ENCODE data around the gene ERCC5. TPM values are rescaled to one million over a fixed set of nuclear protein-coding genes. Genes with fewer than 3 reads are reported as not detected.
A peak's percentile ranks its signal among the peaks of the same experiment; 100 is the strongest.

Gene ERCC5
- total RNA-seq, 1 donor from 2014 or later: 48.1 TPM

DNA sequence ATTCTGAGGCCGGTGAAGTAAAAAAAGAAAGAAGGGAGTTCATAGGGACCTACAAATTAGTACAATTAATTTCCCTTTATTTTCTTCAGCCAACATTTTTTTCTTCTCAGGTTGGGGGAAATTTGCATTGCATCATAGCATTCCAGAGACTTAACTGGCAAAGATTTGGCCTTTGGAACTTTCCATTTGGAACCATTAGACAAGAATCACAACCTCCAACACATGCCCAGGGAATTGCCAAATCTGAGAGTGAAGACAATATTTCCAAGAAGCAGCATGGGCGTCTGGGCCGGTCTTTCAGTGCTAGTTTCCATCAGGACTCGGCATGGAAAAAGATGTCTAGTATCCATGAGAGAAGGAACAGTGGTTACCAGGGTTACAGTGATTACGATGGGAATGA, 6.4 kb upstream of the ERCC5 start:
- DNase-seq (ENCODE audit: low read depth, low spot score): no peak

DNA sequence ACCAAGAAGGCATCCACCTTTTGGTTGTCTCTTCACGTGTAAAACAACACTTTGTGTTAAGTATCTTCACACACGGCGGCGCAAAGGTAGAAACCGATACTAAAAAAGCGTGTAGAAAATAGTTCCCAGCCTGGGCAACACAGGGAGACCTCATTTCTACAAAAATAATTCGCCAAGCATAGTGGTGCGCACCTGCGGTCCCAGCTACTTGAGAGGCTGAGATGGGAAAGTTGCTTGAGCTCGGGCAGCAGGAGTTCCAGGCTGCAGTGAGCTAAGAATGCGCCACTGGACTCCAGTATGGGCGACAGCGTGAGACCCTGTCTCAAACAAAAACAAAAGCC, 573 bp upstream of the ERCC5 start:
- no peak for DNase-seq (ENCODE audit: low read depth, low spot score)

- no peak for DNase-seq (ENCODE audit: low read depth, low spot score)
These were observed 606 bp downstream of the ERCC5 start for GRCh38 chr13:102846261-102847015.

DNA sequence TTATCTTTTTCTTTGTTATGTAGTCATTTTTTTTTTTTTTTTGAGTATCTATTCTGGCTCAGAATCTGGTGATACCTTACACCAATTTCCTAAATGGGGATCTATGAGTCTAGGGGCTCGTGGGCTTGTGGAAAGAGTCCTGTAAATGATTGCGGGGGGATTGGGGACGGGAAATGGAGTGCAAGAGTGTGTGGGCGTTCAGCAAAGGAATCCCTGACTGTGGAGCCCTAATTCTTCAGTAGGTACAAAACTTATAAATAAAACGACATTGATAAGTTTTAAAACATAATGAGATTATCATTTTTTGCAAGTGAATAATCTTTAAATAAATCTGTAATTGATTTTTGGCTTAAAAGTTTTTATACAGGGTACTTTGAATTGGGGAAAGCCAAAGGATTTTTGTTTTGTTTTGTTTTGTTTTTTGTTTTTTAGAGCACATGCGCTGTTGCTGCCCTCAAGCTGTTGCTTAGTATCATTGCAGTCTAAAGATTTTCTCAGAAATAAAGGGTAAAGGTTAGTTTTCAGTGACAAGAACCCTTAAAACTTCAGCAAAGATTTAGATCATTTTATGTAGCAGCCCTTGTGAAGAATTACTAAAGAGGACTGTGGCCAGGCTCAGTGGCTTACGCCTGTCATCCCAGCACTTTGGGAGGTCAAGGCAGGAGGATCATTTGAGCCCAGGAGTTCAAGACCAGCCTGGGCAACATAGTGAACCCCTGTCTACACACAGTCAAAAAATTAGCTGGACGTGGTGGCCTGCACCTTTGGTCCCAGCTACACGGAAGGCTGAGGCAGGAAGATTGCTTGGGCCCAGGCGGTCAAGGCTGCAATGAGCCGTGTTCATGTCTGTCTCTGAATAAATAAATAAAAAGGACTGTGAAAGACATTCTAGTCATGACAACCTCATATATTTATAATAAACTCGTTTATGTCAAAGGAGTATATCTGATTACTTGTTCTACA, 1.7 kb downstream of the ERCC5 start:
- no peak for DNase-seq (ENCODE audit: low read depth, low spot score)

DNA sequence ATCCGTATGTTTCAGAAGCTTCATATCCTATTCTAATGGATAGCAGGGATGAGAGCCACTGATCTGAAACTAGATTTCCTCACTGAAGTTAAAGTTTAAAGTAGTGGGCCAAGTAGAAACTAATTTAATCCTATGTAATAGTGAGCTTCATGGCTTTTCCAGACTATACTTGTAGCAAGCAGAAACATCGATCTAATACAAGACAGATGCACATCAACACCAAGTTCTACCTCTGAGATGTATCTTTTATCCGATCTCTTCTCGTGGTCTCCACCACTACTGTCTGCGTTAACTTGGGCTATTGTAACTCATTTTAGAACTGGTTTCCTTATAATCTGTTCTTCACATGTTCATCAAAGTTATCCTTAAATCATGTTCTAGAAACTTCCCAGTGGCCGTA, 3.1 kb downstream of the ERCC5 start:
- no peak for DNase-seq (ENCODE audit: low read depth, low spot score)

- no peak for DNase-seq (ENCODE audit: low read depth, low spot score)
These were observed 6.7 kb downstream of the ERCC5 start for GRCh38 chr13:102852556-102852955.

DNA sequence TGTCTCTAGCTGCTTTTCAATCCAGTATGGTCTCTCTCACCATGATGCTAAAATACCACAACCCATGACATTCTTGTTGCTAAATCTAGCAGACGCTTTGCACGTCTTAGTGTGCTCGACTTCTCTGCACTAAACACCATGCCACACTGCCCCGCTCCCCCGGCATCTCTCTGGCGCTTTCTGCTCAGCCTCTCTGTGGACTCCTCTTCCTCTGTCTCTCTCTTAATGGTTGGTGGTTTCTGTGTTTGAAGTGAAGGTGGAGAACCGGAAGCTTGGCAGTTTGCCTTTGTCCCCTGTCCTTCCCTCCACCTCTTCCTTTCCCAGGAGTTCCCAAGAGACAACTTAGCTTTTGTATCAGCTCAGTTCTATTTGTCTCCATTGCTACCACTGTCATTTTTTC, 8.8 kb downstream of the ERCC5 start:
- no peak for DNase-seq (ENCODE audit: low read depth, low spot score)

DNA sequence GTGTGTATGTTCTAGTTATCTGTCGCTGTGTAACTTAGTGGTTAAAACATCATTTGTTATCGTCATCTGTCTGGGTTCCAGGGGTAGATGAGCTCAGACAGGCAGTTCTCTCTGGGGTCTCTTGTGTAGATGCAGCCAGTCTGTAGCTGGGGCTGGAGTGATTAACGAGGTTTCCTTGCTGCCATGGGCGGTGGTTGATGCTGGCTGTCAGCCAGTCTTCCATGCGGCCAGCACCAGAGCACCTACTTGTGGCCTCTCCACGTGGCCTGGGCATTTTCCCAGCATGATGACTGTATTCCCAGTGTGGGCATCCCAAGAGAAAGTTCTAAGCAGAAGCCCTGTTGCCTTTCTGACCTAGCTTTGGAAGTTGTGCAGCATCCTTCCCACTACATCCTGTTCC, 10.7 kb downstream of the ERCC5 start:
- DNase-seq (ENCODE audit: low read depth, low spot score): no peak

GRCh38 chr13:102862624-102863210, 16.9 kb downstream of the ERCC5 start:
- no peak for DNase-seq (ENCODE audit: low read depth, low spot score)

GRCh38 chr13:102863590-102863989, 17.8 kb downstream of the ERCC5 start:
- DNase-seq (ENCODE audit: low read depth, low spot score): no peak

- DNase-seq (ENCODE audit: low read depth, low spot score): no peak
These were observed 22.6 kb downstream of the ERCC5 start for GRCh38 chr13:102868366-102868936.

- DNase-seq (ENCODE audit: low read depth, low spot score): no peak
These were observed 24.3 kb downstream of the ERCC5 start for GRCh38 chr13:102869948-102870676.

DNA sequence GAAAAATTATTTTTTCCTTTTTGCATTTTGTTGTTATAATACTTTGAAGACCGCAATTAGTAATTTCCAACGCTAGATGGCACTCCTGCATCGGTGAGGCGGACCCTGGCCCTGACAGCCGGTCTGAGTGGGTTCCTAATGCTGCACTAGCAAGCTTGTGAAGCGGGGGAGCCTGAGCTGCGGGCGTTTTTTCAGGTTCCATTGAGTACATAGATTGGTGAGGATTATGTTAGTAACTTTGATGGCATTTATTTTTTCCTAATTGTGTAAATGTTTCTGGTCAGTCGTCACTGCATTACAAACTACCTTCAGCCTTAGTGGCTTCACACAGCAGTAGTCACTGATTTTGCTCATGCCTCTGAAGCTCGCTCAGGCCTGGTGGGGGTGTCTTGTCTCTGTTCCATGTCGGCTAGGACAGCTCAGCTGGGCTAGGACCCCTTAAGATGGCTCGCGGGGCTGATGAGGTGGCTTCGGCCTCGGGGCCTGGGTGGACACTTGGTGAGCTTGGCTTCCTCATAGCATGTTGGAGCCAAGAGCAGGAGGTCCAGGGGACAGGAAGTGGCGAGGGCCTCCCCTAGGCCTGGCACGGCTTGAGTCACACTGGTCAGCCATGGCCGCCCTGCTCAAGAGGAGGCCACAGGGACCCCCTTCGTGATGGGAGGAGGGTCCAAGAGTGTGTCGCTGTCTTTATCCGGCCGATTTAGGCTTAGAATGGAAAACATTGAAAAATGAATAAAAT, 25.0 kb downstream of the ERCC5 start:
- DNase-seq (ENCODE audit: low read depth, low spot score): no peak

DNA sequence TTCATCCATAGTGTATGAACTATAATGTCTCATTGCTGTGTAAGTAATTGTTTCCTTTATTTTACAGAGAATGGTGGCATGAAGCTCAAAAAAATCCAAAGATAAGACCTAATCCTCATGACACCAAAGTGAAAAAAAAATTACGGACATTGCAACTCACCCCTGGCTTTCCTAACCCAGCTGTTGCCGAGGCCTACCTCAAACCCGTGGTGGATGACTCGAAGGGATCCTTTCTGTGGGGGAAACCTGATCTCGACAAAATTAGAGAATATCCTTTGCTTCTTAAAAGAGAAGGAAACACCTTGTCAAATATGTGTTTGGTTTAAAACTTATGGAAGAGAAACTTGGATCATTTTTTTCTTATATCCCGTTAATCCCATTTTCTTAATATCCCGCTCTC, 26.3 kb downstream of the ERCC5 start:
- DNase-seq (ENCODE audit: low read depth, low spot score): no peak

GRCh38 chr13:102872531-102872930, 26.7 kb downstream of the ERCC5 start:
- DNase-seq (ENCODE audit: low read depth, low spot score): no peak

- no peak for DNase-seq (ENCODE audit: low read depth, low spot score)
These were observed 27.8 kb downstream of the ERCC5 start for GRCh38 chr13:102873653-102874052.

- no peak for DNase-seq (ENCODE audit: low read depth, low spot score)
These were observed 29.4 kb downstream of the ERCC5 start for GRCh38 chr13:102875256-102875655.

GRCh38 chr13:102877303-102877702, 31.5 kb downstream of the ERCC5 start:
- no peak for DNase-seq (ENCODE audit: low read depth, low spot score)

DNA sequence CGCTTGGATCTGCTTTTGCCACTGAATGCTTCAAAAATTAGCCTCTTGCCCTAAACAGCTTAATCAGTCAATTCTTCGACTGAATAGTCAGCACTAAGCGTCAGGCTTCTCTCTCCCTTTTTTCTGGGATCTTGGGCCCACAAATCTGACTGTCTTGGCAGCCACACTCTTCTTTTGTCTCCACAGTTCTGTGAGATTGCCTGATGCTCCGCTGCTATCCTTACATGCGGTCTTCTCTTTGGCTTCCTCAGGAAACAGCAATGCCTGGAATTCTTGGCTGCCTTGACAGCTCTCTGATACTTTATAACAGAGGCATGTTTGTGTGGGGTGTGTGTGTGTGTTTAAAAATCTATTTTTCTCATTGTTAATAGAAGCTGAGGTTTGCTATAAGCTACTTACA, 32.6 kb downstream of the ERCC5 start:
- DNase-seq (ENCODE audit: low read depth, low spot score): peak; percentile 11

DNA sequence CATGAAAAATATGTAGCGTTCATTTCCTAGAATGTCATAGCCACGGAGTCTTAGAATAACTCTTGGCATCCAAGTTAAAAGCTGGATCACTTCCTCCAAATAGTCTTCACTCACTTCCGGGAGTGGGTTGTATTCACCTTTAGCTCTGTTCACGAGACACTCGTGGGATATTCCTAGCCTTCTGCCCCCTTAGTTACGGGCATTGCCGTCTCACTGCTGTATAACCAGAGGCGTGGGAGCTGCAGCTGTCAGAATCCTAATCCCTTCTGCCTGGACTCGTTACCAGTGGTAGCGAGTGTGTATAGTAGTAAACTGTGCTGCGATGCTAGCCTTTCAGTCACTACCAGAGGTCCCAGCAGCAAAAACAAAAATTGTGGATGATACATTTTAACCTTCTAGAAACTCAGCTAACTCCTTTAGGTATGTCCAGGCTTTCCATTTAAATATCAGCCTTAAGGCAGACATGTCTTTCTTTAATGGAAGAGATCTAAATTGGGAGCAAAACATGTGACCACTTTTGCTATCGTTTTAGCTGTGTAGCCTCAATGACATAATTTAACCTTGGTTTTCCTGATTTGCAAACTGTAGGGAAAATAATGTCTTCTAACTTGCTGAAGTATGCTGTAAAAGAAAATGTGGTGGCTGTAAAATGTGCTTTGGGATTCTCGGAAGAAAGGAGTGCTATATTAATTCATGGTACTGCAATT, 34.1 kb downstream of the ERCC5 start:
- DNase-seq (ENCODE audit: low read depth, low spot score): no peak

Data from pulmonary artery endothelial cell (primary cell).